Loucy (cell line): ENCODE results near the gene LYPLAL1.

Experiments used
- EZH2phosphoT487 ChIP-seq: fragments of 200-600 bp; IDR thresholded peaks from 2 replicates; pipeline ENCODE4 v1.6.1; 2018; ENCODE audit warnings: antibody characterized with exemption, mild to moderate bottlenecking, moderate library complexity, borderline replicate concordance
- TF ChIP-seq, protein P1 (sequence below): fragments of 200-600 bp; sonication (generic); conservative IDR thresholded peaks from 2 replicates; pipeline ENCODE4 v1.5.1; 2014; ENCODE audit warnings: mild to moderate bottlenecking, antibody characterized with exemption, low read length

DNA sequence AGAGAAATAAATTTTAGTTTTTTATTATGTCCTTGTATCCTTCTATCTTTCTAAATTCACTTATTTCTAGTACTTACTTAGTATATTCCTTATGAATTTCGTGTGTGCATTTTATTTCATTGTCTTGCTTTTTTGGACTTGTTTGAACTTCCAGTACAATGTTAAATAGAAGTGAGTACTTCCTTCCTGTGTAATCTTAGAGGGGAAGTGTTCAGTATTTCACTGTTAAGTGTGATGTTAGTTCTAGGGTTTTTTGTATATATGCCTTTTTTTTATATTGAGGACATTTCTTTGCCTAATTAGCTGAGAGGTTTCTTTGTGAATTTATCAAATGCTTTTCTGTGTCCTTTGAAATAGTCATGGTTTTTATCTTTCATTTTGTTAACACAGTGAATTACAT, 10.7 kb downstream of the LYPLAL1 start:
- TF ChIP-seq, protein P1, sequence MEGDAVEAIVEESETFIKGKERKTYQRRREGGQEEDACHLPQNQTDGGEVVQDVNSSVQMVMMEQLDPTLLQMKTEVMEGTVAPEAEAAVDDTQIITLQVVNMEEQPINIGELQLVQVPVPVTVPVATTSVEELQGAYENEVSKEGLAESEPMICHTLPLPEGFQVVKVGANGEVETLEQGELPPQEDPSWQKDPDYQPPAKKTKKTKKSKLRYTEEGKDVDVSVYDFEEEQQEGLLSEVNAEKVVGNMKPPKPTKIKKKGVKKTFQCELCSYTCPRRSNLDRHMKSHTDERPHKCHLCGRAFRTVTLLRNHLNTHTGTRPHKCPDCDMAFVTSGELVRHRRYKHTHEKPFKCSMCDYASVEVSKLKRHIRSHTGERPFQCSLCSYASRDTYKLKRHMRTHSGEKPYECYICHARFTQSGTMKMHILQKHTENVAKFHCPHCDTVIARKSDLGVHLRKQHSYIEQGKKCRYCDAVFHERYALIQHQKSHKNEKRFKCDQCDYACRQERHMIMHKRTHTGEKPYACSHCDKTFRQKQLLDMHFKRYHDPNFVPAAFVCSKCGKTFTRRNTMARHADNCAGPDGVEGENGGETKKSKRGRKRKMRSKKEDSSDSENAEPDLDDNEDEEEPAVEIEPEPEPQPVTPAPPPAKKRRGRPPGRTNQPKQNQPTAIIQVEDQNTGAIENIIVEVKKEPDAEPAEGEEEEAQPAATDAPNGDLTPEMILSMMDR, result no peak
- no peak for TF ChIP-seq EZH2phosphoT487
